Ovary (tissue), 9 donors: ENCODE measurements around the gene RXFP2. TPM values are rescaled to one million over a fixed set of nuclear protein-coding genes. Genes with fewer than 3 reads are reported as not detected.

Experiments used
- DNase-seq, 5 donors: peaks; one replicate each; pipeline ENCODE4 v3.0.0-alpha.2; 2019 to 2020
- H3K27ac ChIP-seq, 2 donors: fragments of 200-600 bp; one replicate each; pipeline versions ENCODE4 v1.5.1 to v1.8.0; 2019 to 2022
- H3K27me3 ChIP-seq: fragments of 200-600 bp; one replicate; pipeline ENCODE4 v1.8.0; 2022
- H3K36me3 ChIP-seq: fragments of 200-600 bp; sonication (generic); one replicate; pipeline ENCODE4 v1.5.1; 2019
- H3K4me1 ChIP-seq: one replicate; pipeline ENCODE4 v1.8.1; 2013; ENCODE audit warnings: mild to moderate bottlenecking, moderate library complexity; ENCODE audit not compliant: insufficient read depth
- H3K4me3 ChIP-seq: fragments of 200-600 bp; sonication (generic); one replicate; pipeline ENCODE4 v1.5.1; 2017
- H3K9me3 ChIP-seq, 2 donors: fragments of 200-600 bp in 1 of 2; sonication (generic) in 1 of 2; one replicate each; pipeline versions ENCODE4 v1.5.1 to v1.8.1; 2013 to 2019; ENCODE audit warnings: mild to moderate bottlenecking in 1 of 2, moderate library complexity in 1 of 2
- EP300 ChIP-seq: sonication (generic); formaldehyde crosslinking; IDR thresholded peaks from one replicate; pipeline ENCODE4 v1.6.1; 2017; ENCODE audit warnings: antibody characterized with exemption
- POLR2A ChIP-seq: fragments of 450-650 bp; IDR thresholded peaks from one replicate; pipeline ENCODE4 v1.6.1; 2017; ENCODE audit warnings: antibody characterized with exemption, mild to moderate bottlenecking, moderate library complexity
- WGBS, 3 donors: extraction: QIAGEN DNeasy Blood & Tissue Kit in 1 of 3; methylation state at CpG; one replicate each; pipeline versions ENCODE4 v1.1.5 to v1.1.7; 2013 to 2017; 5-methylcytosine and 5-hydroxymethylcytosine counted together
- intact Hi-C, 4 donors: fragments of 100-400 bp; cut with DNase I; formaldehyde crosslinking; loops; one replicate each; pipeline versions ENCODE4 v1.11.0 to v1.15.1; 2022 to 2023
- polyA plus RNA-seq, 2 donors: library from polyadenylated mRNA; stranded (reverse); fragments of 200-250 nt in 1 of 2; fragments of 350-450 nt in 1 of 2; fragmentation: Illumina TruSeq in 1 of 2; extraction: RNeasy Lipid Tissue Mini Kit (QIAGEN cat#74804) in 1 of 2; gene quantifications; one replicate each; pipeline ENCODE4 v1.2.3, GENCODE V29; 2013 to 2014
- total RNA-seq, 7 donors: library from RNA; depleted of rRNA in 2 of 7; stranded (reverse); fragments of >200 nt in 2 of 7; fragmentation: NEBNext Ultra II Directional in 3 of 7; extraction: Animal tissue kit (Norgen Biotek cat#: 25700) in 3 of 7; gene quantifications; one replicate each; pipeline versions ENCODE4 v1.1.0 to v1.2.4, GENCODE V29; 2016 to 2023
- TF ChIP-seq, protein P1 (sequence below), 3 donors: fragments of 450-650 bp in 2 of 3; fragments of 200-600 bp in 1 of 3; IDR thresholded peaks; one replicate each; pipeline versions ENCODE4 v1.5.1 to v1.8.0; 2016 to 2022; ENCODE audit warnings: antibody characterized with exemption in 3 of 3, mild to moderate bottlenecking in 1 of 3
- donor health status: DM: no; HTN: no; CAD: no; lungs with moderate emphysema.
- donor health status: DM: no; HTN: no; CAD: no.
- donor health status: Bipolar disorder and iron deficiency.
- donor health status: DM: yes; HTN: yes; CAD: no.
- donor health status: DM: no; HTN: no; CAD: no.
- donor health status: DM: yes; HTN: yes; CAD: no.

The RXFP2 gene
- total and polyA plus RNA-seq, 9 donors = 0.34 to 1.6 (median 0.63) TPM; not detected in 6

DNA sequence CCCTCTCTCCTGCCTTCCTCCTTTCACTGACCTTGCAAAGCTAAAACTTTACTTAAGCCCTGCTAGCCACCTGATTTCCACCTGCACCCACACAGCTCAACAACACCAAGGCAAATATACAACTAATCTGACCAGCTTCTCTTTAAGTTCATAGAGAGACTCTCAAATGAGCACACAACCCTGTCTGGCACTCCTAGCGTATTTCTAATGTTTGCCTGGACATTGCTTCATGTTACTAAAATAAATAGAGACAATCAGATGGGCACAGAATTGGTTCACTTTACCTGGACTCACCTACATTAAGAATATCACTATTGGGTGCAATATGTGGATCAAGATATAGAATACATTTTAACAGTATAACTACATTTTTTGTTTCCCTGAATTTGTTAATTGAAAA, 33.2 kb upstream of the RXFP2 start:
- Histone ChIP-seq H3K27me3 (no peaks in the 10 kb centered on the region), H3K27ac (no peak overlapping the region), H3K4me3 (no peak overlapping the region), H3K36me3 (no peaks in the 10 kb centered on the region), H3K4me1 (no peaks in the 10 kb centered on the region), H3K9me3 (no peaks in the 10 kb centered on the region)
- TF ChIP-seq EP300 = no peak
- TF ChIP-seq, protein P1, sequence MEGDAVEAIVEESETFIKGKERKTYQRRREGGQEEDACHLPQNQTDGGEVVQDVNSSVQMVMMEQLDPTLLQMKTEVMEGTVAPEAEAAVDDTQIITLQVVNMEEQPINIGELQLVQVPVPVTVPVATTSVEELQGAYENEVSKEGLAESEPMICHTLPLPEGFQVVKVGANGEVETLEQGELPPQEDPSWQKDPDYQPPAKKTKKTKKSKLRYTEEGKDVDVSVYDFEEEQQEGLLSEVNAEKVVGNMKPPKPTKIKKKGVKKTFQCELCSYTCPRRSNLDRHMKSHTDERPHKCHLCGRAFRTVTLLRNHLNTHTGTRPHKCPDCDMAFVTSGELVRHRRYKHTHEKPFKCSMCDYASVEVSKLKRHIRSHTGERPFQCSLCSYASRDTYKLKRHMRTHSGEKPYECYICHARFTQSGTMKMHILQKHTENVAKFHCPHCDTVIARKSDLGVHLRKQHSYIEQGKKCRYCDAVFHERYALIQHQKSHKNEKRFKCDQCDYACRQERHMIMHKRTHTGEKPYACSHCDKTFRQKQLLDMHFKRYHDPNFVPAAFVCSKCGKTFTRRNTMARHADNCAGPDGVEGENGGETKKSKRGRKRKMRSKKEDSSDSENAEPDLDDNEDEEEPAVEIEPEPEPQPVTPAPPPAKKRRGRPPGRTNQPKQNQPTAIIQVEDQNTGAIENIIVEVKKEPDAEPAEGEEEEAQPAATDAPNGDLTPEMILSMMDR (IDR thresholded peaks at IDR 0.05) = no peak
- no peak for TF ChIP-seq POLR2A
- 81 to 88% (median 86%) methylated on average over 1 of the region's 1 CpG for WGBS, 3 donors
- no peak for DNase-seq
- intact Hi-C loops = no loop called here

DNA sequence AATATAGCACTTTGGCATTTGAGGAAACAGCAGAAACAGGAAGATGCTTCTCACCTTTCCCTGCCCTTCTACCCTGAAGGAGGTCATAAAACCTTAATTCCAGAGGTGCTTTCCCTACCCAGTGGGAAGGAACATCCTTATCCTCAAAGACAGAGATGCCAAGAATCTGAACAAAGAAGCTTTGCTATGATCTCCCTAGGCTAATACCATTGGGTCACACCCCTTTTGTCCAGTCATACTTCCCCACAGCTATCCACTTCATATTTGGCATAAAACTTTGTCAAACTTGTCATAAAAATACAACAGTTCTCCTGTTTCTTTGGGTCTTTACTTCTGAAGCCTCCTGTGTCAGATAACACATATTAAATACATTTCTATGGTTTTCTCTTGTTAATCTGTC, 21.7 kb upstream of the RXFP2 start:
- intact Hi-C loops = no loop called here
- DNase-seq = no peak
- Histone ChIP-seq H3K27ac (no peak overlapping the region), H3K36me3 (no peaks in the 10 kb centered on the region), H3K4me1 (no peaks in the 10 kb centered on the region), H3K9me3 (no peaks in the 10 kb centered on the region), H3K27me3 (no peaks in the 10 kb centered on the region), H3K4me3 (no peak overlapping the region)
- no peak for TF ChIP-seq EP300
- TF ChIP-seq POLR2A = no peak
- TF ChIP-seq, protein P1 (IDR thresholded peaks at IDR 0.05) = no peak

DNA sequence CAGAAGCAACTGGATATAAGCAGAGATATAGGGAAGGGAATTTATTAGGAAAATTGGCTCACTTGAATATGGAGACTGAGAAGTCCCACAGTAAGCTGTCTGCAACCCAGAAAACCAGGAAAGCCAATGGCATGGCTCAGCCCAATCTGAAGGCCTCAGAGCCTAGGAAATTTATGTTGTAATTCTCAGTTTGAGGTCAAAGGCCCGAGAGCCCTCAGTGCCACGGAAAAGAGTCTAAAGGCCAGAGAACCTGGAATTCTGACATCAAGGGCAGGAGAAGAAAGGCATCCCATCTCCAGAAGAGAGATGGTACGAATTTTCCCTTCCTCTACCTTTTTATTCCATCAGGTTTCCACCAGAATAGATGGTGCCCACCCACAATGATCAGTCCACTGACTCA, 20.1 kb upstream of the RXFP2 start:
- 69 to 72% (median 70%) methylated on average over 3 of the region's 3 CpGs for WGBS, 3 donors
- Histone ChIP-seq H3K9me3 (no peaks in the 10 kb centered on the region), H3K27me3 (no peaks in the 10 kb centered on the region), H3K4me1 (no peaks in the 10 kb centered on the region), H3K27ac (no peak overlapping the region), H3K4me3 (no peak overlapping the region), H3K36me3 (no peaks in the 10 kb centered on the region)
- no peak for DNase-seq
- TF ChIP-seq, protein P1 (IDR thresholded peaks at IDR 0.05) = no peak
- no peak for TF ChIP-seq EP300
- intact Hi-C loops = no loop called here

DNA sequence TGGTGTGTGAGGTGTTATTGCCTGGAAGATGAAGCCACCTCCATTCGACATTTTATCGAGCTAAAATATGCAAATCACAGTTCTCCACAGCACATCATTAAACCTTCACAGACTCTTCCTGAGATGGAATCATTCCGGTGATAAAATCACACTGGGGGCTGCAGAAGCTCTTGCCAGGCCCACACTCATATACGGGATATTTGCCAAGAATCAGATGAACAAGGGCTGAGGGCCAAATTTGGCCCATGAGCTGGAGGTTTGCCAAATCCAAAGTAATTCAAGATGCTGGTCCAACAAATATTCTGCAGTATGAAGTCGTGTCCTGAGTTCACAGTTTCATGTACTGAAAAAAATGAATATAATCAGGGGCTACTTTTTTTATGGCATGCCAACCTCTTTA, 16.7 kb upstream of the RXFP2 start:
- Histone ChIP-seq H3K36me3 (no peaks in the 10 kb centered on the region), H3K27me3 (no peaks in the 10 kb centered on the region), H3K27ac (no peak overlapping the region), H3K4me3 (no peak overlapping the region), H3K9me3 (no peaks in the 10 kb centered on the region), H3K4me1 (no peaks in the 10 kb centered on the region)
- WGBS, 3 donors = 11 to 13% (median 13%) methylated on average over 5 of the region's 5 CpGs
- TF ChIP-seq, protein P1 (IDR thresholded peaks at IDR 0.05) = no peak
- TF ChIP-seq POLR2A (no peak), EP300 (no peak)
- DNase-seq = no peak
- intact Hi-C loops = no loop called here

DNA sequence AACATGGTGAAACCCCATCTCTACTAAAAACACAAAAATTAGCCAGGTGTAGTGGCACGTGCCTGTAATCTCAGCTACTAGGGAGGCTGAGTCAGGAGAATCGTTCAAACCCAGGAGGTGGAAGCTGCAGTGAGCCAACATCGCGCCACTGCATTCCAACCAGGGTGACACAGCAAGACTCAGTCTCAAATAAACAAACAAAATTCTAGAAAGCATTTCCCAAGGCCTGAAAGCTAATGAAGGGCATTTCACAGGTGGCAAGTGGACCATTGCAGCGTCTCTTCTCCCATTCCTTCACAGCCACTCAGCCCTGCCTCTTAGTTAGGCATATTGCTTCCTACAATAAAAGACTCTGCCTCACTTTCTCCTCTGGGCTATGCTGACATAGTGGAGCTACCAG, 13.5 kb upstream of the RXFP2 start:
- Histone ChIP-seq H3K27ac (no peak overlapping the region), H3K36me3 (no peaks in the 10 kb centered on the region), H3K4me3 (no peak overlapping the region), H3K4me1 (no peaks in the 10 kb centered on the region), H3K27me3 (no peaks in the 10 kb centered on the region), H3K9me3 (no peaks in the 10 kb centered on the region)
- intact Hi-C loops = no loop called here
- TF ChIP-seq POLR2A (no peak), EP300 (no peak)
- TF ChIP-seq, protein P1 (IDR thresholded peaks at IDR 0.05) = no peak
- DNase-seq = no peak
- WGBS, 3 donors = 90 to 93% (median 90%) methylated on average over 5 of the region's 5 CpGs
